ENCODE measurements around the gene OSBPL2. TPM values are rescaled to one million over a fixed set of nuclear protein-coding genes. Genes with fewer than 3 reads are reported as not detected.

The OSBPL2 gene
- total RNA-seq, 1 experiment from 2014 or later: 36.9 TPM

GRCh38 chr20:62268228-62268900, 30.0 kb downstream of the OSBPL2 start:
- Histone ChIP-seq H4K20me1 (ENCODE audit: insufficient read depth) (no peaks in the 10 kb centered on the region), H3K27me3 (ENCODE audit: insufficient read depth, low read length) (no peaks in the 10 kb centered on the region), H3K4me3 (replicated peaks in 1 of 2; ENCODE audit: low read depth in 1 of 2, low read length in 2 of 2) (no peak overlapping the region), H2AFZ (ENCODE audit: low read depth, low read length, poor library complexity, severe bottlenecking) (no peak overlapping the region), H3K79me2 (ENCODE audit: insufficient read depth, low read length) (no peaks in the 10 kb centered on the region), H3K36me3 (ENCODE audit: control insufficient read depth in 1 of 2, insufficient read depth in 2 of 2, low read length in 2 of 2) (no peaks in the 10 kb centered on the region), H3K4me1 (ENCODE audit: control insufficient read depth in 1 of 2, insufficient read depth in 2 of 2, low read length in 2 of 2) (no peaks in the 10 kb centered on the region), H3K4me2 (ENCODE audit: low read length) (no peak overlapping the region), H3K27ac (ENCODE audit: low read depth, low read length) (no peak overlapping the region), H3K9me3 (ENCODE audit: control insufficient read depth in 1 of 2, insufficient read depth in 1 of 2, low read depth in 1 of 2, low read length in 2 of 2) (no peaks in the 10 kb centered on the region), H3K9me2 (ENCODE audit: insufficient read depth) (no peaks in the 10 kb centered on the region), H3K9ac (ENCODE audit: low read length) (no peak overlapping the region)
- BruUV-seq (replicated peaks): no TSS peak
- ChIA-PET POLR2A (no interaction called here), CTCF (no interaction called here), RAD21 (ENCODE audit: low non-redundant PET in 1 of 2, low total read pairs in 2 of 2, uncharacterized antibody in 2 of 2, unreplicated experiment in 2 of 2) (no interaction called here)
- ATAC-seq (no peak), DNase-seq (ENCODE audit: low read depth, low spot score) (no peak)
- TF ChIP-seq YY1 (IDR thresholded peaks at IDR 0.05; ENCODE audit: extremely low read depth, insufficient replicate concordance, low read depth, low read length) (no peak), ZNF274 (IDR thresholded peaks at IDR 0.05; ENCODE audit: low read depth, low read length) (no peak), TCF7L2 (IDR thresholded peaks at IDR 0.05; ENCODE audit: borderline replicate concordance, extremely low read depth, insufficient read depth, insufficient read length) (no peak), EGR1 (IDR thresholded peaks at IDR 0.05; ENCODE audit: low read depth) (no peak), CBX3 (IDR thresholded peaks at IDR 0.05; ENCODE audit: low read depth) (no peak), SRF (IDR thresholded peaks at IDR 0.05; ENCODE audit: low read depth) (no peak), ELF1 (IDR thresholded peaks at IDR 0.05; ENCODE audit: borderline replicate concordance, low read depth) (no peak), SP1 (IDR thresholded peaks at IDR 0.05; ENCODE audit: low read depth) (no peak), ATF3 (IDR thresholded peaks at IDR 0.05) (no peak), POLR2A (IDR thresholded peaks at IDR 0.05; ENCODE audit: borderline replicate concordance, extremely low read depth, insufficient read depth, insufficient read length) (no peak), JUND (IDR thresholded peaks at IDR 0.05) (no peak)
- intact Hi-C loops (cut with micrococcal nuclease): no loop called here

DNA sequence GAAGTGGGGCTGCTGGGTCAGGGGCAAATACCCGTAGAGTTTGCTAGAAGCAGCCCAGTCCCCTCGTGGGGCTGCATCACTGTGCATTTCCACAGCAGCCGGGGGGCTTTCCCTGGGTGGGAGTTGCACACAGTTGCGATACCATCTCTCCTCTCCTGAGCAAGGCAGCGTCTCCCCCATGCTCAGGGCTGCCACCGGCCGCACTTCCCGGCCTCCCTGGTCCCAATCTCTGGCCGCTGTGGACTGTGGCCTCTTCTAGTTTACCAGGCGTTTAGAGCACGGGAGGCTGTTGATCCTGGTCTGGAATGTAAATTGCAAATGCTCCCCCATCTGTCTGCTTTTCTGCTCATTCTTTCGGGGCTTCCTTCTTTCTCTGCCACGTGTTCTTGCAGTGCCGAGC, 31.1 kb downstream of the OSBPL2 start:
- Histone ChIP-seq H3K4me3 (replicated peaks in 1 of 2; ENCODE audit: low read depth in 1 of 2, low read length in 2 of 2) (no peak overlapping the region), H3K9me2 (ENCODE audit: insufficient read depth) (no peaks in the 10 kb centered on the region), H3K27me3 (ENCODE audit: insufficient read depth, low read length) (no peaks in the 10 kb centered on the region), H3K4me1 (ENCODE audit: control insufficient read depth in 1 of 2, insufficient read depth in 2 of 2, low read length in 2 of 2) (no peaks in the 10 kb centered on the region), H3K27ac (ENCODE audit: low read depth, low read length) (no peak overlapping the region), H4K20me1 (ENCODE audit: insufficient read depth) (no peaks in the 10 kb centered on the region), H3K9ac (ENCODE audit: low read length) (no peak overlapping the region), H3K36me3 (ENCODE audit: control insufficient read depth in 1 of 2, insufficient read depth in 2 of 2, low read length in 2 of 2) (peaks cover 0 to 3% of the 10 kb centered on the region in 2 experiments; a peak in 2 of 4 replicates), H2AFZ (ENCODE audit: low read depth, low read length, poor library complexity, severe bottlenecking) (no peak overlapping the region), H3K9me3 (ENCODE audit: control insufficient read depth in 1 of 2, insufficient read depth in 1 of 2, low read depth in 1 of 2, low read length in 2 of 2) (no peaks in the 10 kb centered on the region), H3K79me2 (ENCODE audit: insufficient read depth, low read length) (no peaks in the 10 kb centered on the region), H3K4me2 (ENCODE audit: low read length) (no peak overlapping the region)
- ATAC-seq (no peak), DNase-seq (ENCODE audit: low read depth, low spot score) (no peak)
- no TSS peak for BruUV-seq (replicated peaks)
- POLR2A ChIA-PET: no interaction called here
- CTCF ChIA-PET: no interaction called here
- RAD21 ChIA-PET (ENCODE audit: low non-redundant PET in 1 of 2, low total read pairs in 2 of 2, uncharacterized antibody in 2 of 2, unreplicated experiment in 2 of 2): no interaction called here
- intact Hi-C loops (cut with micrococcal nuclease): no loop called here
- TF ChIP-seq ZFX (IDR thresholded peaks at IDR 0.05) (no peak), EZH2 (IDR thresholded peaks at IDR 0.05) (no peak), CTCF (IDR thresholded peaks at IDR 0.05 in 2 of 3, conservative IDR thresholded peaks at IDR 0.05 in 1 of 3; ENCODE audit: borderline replicate concordance in 1 of 3, insufficient read depth in 1 of 3, low read depth in 2 of 3, low read length in 2 of 3) (no peak), SP1 (IDR thresholded peaks at IDR 0.05; ENCODE audit: low read depth) (no peak), TCF7L2 (IDR thresholded peaks at IDR 0.05; ENCODE audit: borderline replicate concordance, extremely low read depth, insufficient read depth, insufficient read length) (no peak), ATF3 (IDR thresholded peaks at IDR 0.05) (no peak), YY1 (IDR thresholded peaks at IDR 0.05; ENCODE audit: extremely low read depth, insufficient replicate concordance, low read depth, low read length) (no peak), EZH2phosphoT487 (IDR thresholded peaks at IDR 0.05; ENCODE audit: borderline replicate concordance) (no peak), ZNF274 (IDR thresholded peaks at IDR 0.05; ENCODE audit: low read depth, low read length) (no peak), ZBTB33 (IDR thresholded peaks at IDR 0.05; ENCODE audit: extremely low read depth, insufficient replicate concordance, low read length) (no peak)

All from HCT116 (cell line).